T-helper 2 cell (primary cell): Measurements from ENCODE around the gene CARMIL1.
"Not testable (repeated sequence)": the region's sequence is repeated elsewhere in the genome, so short reads cannot be mapped to it uniquely, and the experiment has no call there.

Experiments
- DNase-seq, 5 experiments: peaks; one replicate each; pipeline versions ENCODE4 v3.0.0 to v3.0.0-alpha.2; 2012 to 2022

The CARMIL1 gene

DNA sequence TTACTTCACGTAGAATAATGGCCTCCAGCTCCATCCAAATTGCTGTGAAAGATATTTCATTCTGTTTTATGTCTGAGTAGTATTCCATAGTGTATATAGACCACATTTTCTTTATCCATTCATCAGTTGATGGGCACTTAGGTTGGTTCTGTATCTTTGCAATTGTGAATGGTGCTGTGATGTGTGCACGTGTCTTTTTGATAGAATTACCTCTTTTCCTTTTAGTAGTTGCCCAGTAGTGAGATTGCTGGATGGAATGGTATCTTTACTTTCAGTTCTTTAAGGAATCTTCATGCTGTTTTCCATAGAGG is 91.8 kb downstream of the CARMIL1 start:
- DNase-seq = no peak

- DNase-seq = no peak
These were observed 96.0 kb downstream of the CARMIL1 start for GRCh38 chr6:25375125-25375524.

DNA sequence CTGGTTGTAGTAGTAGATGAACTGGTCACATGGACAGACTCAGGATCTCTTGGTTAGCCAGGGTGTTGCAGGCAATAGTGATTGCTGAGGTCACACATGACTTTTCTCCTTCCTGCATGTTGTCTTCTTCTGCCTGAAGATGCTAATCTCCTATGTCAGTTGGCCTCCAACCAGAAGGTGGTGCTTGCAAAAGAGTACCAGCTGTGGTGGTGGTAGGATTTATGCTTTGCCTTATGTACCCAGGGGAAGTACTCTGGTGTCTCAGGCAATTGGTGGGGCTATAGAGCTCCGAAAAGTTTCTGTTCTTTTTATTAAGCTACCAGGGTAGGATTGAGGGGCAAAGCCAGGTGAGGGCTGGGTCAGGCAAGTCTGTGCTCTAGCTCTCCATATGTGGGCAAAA is 98.5 kb downstream of the CARMIL1 start:
- peak in 1 of 5 experiments; percentile 48 for DNase-seq

DNA sequence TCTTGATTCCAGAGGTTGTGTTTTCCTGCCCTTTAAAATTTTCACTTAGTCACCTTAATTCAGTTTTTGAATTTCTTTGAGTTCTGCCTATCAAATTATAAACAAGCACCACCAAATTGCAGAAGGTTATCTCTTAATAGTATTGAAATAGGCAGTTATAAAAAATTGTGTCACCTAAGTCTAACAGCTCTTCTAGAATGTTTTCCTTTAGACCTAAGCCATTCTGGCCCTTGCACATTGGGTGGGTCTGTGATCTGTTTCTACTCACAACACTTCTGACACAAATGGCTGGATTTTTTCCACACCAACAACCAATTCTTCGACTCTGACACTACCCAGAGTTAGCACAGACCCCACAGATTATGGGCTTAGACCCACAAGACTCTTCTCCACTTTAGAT is 101.9 kb downstream of the CARMIL1 start:
- no peak for DNase-seq

DNA sequence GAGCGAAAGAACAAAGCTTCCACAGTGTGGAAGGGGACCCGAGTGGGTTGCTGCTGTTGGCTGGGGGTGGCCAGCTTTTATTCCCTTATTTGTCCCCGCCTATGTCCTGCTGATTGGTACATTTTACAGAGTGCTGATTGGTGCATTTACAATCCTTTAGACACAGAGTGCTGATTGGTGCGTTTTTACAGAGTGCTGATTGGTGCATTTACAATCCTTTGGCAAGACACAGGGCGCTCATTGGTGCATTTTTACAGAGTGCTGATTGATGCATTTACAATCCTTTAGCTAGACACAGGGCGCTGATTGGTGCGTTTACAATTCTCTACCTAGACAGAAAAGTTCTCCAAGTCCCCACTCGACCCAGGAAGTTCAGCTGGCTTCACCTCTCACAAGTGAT is 103.3 kb downstream of the CARMIL1 start:
- not testable (repeated sequence) for DNase-seq

DNA sequence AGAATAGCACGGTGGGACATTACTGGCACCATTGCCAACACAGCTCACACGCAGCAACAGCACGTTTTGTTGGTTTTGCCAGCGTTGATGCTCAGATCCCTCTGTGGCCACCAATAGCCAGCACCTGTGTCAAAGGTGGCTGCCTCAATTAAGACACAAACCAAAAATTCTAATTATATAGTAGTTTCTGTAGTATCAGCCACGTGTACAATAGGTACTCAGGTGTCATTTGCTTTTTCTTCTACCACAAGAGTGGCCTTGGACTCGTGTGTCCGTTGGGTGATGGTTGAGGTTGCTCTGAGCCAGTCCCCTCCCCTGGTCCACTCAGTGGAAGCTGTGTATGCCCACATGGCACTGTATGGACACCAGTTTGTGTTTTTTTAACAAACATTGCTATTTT is 105.1 kb downstream of the CARMIL1 start:
- no peak for DNase-seq

DNA sequence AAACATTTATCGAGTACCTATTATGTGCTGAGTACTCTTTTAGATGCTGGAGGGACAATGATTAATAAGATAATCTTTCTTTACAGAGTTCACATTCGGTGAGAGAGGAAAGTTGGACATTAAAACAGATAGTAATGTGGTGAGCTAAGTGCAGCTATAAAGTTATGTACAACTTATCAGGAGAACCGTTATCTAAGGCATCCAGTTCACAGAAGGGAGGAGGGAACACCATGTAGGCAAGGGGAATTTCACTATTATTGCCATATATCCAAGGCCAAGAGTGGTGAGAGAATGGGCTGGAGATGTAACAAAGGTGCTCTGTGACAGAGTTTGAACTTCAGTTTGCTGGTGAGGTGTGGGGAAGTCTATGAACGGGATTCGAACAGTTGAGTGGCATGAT is 105.8 kb downstream of the CARMIL1 start:
- DNase-seq = no peak

- DNase-seq = no peak
These were observed 108.3 kb downstream of the CARMIL1 start for GRCh38 chr6:25387483-25387882.

DNA sequence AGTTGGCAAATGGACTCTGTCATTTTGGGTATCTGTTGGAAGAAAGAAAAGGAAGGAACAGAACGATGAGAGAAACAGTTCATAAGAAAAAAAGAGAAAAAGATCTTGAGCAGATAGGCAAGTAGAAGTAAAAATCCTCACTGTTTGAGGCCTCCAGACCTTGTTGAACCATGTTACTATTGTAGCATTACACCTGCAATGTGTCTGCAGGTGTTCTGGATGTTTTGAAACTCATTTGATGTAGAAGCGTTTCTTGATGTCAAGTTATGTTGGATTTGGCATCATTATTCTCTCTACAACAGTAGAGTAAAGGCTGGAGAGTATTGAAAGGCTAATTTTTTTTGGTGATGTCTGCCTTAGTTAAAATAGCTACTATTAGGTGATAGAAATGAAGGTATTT is 108.7 kb downstream of the CARMIL1 start:
- no peak for DNase-seq

- no peak for DNase-seq
These were observed 109.6 kb downstream of the CARMIL1 start for GRCh38 chr6:25388776-25389175.

DNA sequence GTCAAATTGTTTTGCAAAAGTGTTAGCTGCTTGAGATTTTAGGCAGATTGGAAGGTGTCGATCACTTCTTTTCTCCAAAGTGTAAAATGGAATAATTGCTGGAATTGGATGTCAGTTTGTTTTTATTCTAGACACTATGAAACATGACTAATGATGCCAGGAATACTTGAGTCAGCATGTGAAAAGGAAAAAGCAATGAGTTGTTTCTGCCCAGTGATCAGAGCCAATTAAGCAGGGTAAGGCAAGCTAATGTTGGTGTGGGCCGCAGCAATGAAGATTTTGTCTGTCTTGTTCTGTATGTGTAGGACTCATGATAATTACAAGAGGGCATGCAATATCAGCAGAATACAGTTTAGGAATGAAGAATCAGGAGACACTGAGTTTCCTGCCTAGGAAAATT is 110.3 kb downstream of the CARMIL1 start:
- no peak for DNase-seq

DNA sequence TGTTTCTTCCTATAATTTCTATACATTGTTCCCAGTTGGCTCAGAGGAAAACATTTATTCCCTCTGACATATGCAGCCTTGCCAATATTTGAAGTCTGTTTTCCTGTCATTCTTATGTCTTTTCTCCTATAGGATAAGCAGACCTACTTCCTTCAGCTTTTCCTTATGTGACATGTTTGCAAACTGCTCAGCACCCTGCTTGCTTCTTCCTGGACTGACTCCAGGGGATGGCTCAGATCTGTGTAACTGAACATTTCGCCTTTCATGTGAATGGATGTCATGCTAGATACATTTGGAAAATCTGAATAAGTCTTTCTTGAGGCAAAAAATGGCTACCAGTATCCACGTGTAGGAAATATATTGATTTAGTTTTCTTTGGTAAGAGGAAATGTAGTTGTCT is 113.2 kb downstream of the CARMIL1 start:
- DNase-seq = no peak

GRCh38 chr6:25395731-25396130 is 116.6 kb downstream of the CARMIL1 start:
- DNase-seq = no peak

- no peak for DNase-seq
These were observed 118.2 kb downstream of the CARMIL1 start for GRCh38 chr6:25397406-25397805.

GRCh38 chr6:25399885-25400284 is 120.7 kb downstream of the CARMIL1 start:
- DNase-seq = no peak

- no peak for DNase-seq
These were observed 122.5 kb downstream of the CARMIL1 start for GRCh38 chr6:25401711-25402110.

- no peak for DNase-seq
These were observed 123.0 kb downstream of the CARMIL1 start for GRCh38 chr6:25402125-25402524.

- DNase-seq = no peak
These were observed 124.0 kb downstream of the CARMIL1 start for GRCh38 chr6:25403150-25403549.

GRCh38 chr6:25404091-25404490 is 124.9 kb downstream of the CARMIL1 start:
- DNase-seq = peak in 1 of 5 experiments; percentile 2

GRCh38 chr6:25404693-25405169 is 125.6 kb downstream of the CARMIL1 start:
- peak in 3 of 5 experiments; percentile 3 to 85 (median 12) for DNase-seq

GRCh38 chr6:25405442-25405841 is 126.3 kb downstream of the CARMIL1 start:
- peak in 1 of 5 experiments; percentile 14 for DNase-seq

DNA sequence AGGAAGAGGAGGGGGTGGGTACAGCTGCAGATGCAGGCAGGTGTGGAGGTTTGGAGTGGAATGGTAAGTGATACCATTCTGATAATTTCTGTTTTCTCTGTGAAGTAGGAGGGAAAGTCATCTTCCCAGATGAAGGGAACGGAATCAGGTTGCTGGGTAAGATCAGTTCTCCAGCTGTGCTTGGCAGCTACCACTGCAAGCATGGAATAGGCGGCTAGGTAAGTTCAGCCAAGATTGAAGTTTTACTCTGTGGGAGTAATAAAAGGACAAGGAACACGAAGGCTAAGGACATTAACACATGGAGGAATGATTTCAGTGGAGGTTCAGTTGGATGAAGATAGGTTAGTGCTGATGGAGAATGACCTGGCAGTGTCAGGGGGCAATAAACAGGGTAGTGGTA is 128.3 kb downstream of the CARMIL1 start:
- no peak for DNase-seq

DNA sequence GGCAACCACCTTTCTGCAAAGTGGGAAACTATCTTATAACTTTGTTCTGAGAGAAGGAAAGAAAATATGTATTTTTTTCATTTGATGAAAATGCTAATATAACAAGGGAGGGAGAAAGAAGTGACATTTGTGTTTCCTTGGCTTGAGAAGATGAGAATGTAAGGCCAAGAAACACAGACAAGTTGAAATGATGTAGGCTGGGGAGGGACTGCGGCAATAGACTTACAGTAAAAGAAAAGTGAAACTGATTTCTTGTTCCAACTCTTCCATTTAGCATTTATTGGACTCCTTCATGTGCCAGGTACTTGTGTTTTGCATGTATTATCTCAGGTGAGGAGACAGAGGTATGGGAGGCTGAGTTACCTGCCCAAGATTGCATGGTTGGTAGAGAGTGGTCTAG is 130.9 kb downstream of the CARMIL1 start:
- peak in 1 of 5 experiments; percentile 22 for DNase-seq

DNA sequence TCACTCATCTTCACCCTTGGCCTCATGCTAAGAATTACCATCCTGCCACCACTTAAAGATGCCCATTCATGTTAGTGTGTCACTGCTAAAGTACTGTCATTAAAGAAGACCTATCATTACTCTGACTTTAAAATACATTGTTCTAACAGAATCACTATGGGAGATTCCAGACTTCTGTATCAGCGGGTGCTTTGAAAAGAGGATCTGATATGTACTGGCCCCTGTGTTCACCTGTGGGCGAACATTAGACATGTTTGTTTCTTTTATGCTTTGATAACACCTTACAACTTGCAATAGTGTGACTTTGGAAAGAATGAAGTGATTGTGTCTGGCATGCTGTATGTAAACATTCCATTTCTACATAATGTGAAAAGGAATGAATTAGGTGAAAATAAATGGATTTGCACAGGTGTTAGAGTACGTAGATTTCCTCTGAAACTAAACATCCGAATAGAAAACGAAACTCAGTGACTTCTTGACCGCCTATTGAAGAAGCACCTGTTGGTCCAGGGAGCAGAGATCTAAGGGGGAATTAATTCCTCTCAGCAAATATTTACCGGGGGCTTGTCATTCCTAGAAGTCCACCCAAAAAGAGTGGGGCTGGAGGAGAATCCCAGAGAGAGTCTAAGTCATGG is 132.3 kb downstream of the CARMIL1 start:
- no peak for DNase-seq

GRCh38 chr6:25413207-25413905 is 134.2 kb downstream of the CARMIL1 start:
- no peak for DNase-seq
